Uterine smooth muscle cell (primary cell): ENCODE data around the gene KREMEN1. TPM values are rescaled to one million over a fixed set of nuclear protein-coding genes. Genes with fewer than 3 reads are reported as not detected.

ENCODE experiments used
- total RNA-seq: library from RNA; depleted of rRNA; stranded (reverse); fragments of >200 nt; gene quantifications from 2 replicates; pipeline ENCODE4 v1.2.3, GENCODE V29; 2014

The KREMEN1 gene
- total RNA-seq = 3.1 and 6.6 TPM in 2 replicates

GRCh38 chr22:29072979-29073617, at the start of gene KREMEN1:
KREMEN1 (plus strand) TSS chr22:29073035; CDS start chr22:29073131, 96 bp downstream.

GRCh38 chr22:29061773-29062172, 11.1 kb upstream of the KREMEN1 start, which contains the start of gene C22orf31:
C22orf31 (minus strand) TSS chr22:29061831; CDS start chr22:29061792, 39 bp downstream.

GRCh38 chr22:29205594-29206371, 132.9 kb downstream of the KREMEN1 start, which contains the start of gene EMID1:
EMID1 (plus strand) TSS chr22:29205896; CDS start chr22:29206039, 143 bp downstream.

Other genes starting within 250 kb of the KREMEN1 start
- gene ZNRF3, start 189.5 kb upstream of the KREMEN1 start, total RNA-seq = 4.8 and 5.1 TPM in 2 replicates
- gene C22orf31, start 11.2 kb upstream of the KREMEN1 start, total RNA-seq = not detected in 2 replicates
- not detected in 2 replicates for gene EMID1, start 132.9 kb downstream of the KREMEN1 start, total RNA-seq
- 16.5 and 21.4 TPM in 2 replicates for gene RHBDD3, start 194.9 kb downstream of the KREMEN1 start, total RNA-seq
- 144 and 219 TPM in 2 replicates for gene EWSR1, start 195.2 kb downstream of the KREMEN1 start, total RNA-seq
- 8.7 and 12.6 TPM in 2 replicates for gene GAS2L1, start 233.6 kb downstream of the KREMEN1 start, total RNA-seq
- not detected in 2 replicates for gene RASL10A, start 242.7 kb downstream of the KREMEN1 start, total RNA-seq